Endothelial cell (in vitro differentiated cells): ENCODE results near the gene CPEB3. TPM values are rescaled to one million over a fixed set of nuclear protein-coding genes. Genes with fewer than 3 reads are reported as not detected.

Experiments
- DNase-seq: peaks from one replicate; pipeline ENCODE4 v3.0.0; 2021; ENCODE audit warnings: low spot score
- H3K27ac Mint-ChIP-seq: one replicate; pipeline ENCODE4 v1.8.0; 2021; ENCODE audit warnings: mixed read lengths, inconsistent platforms; ENCODE audit not compliant: unreplicated experiment
- H3K27me3 Mint-ChIP-seq: one replicate; pipeline ENCODE4 v1.8.0; 2021; ENCODE audit warnings: mild to moderate bottlenecking, moderate library complexity, mixed read lengths, inconsistent platforms; ENCODE audit not compliant: unreplicated experiment
- H3K36me3 Mint-ChIP-seq: one replicate; pipeline ENCODE4 v1.8.0; 2021; ENCODE audit warnings: mild to moderate bottlenecking, low read depth, mixed read lengths, inconsistent platforms; ENCODE audit not compliant: unreplicated experiment
- H3K4me1 Mint-ChIP-seq: one replicate; pipeline ENCODE4 v1.8.0; 2021; ENCODE audit warnings: mild to moderate bottlenecking, mixed read lengths, inconsistent platforms; ENCODE audit not compliant: unreplicated experiment
- H3K4me3 Mint-ChIP-seq: one replicate; pipeline ENCODE4 v1.8.0; 2021; ENCODE audit warnings: mild to moderate bottlenecking, mixed read lengths, inconsistent platforms; ENCODE audit not compliant: unreplicated experiment
- H3K9me3 Mint-ChIP-seq: one replicate; pipeline ENCODE4 v1.8.0; 2021; ENCODE audit warnings: mixed read lengths, inconsistent platforms; ENCODE audit not compliant: unreplicated experiment
- total RNA-seq: library from RNA; stranded (reverse); fragmentation: NEBNext Ultra II Directional; extraction: Animal tissue kit (Norgen Biotek cat#: 25700); gene quantifications from one replicate; pipeline ENCODE4 v1.2.1, GENCODE V29; 2021; ENCODE audit not compliant: unreplicated experiment
- TF ChIP-seq, protein P1 (sequence below): fragments of 200-600 bp; sonication (generic); IDR thresholded peaks from one replicate; pipeline ENCODE4 v1.5.0; 2021; ENCODE audit warnings: antibody characterized with exemption; ENCODE audit not compliant: unreplicated experiment

Gene CPEB3
- total RNA-seq, 1 donor from 2014 or later = 2.4 TPM

- TF ChIP-seq, protein P1, sequence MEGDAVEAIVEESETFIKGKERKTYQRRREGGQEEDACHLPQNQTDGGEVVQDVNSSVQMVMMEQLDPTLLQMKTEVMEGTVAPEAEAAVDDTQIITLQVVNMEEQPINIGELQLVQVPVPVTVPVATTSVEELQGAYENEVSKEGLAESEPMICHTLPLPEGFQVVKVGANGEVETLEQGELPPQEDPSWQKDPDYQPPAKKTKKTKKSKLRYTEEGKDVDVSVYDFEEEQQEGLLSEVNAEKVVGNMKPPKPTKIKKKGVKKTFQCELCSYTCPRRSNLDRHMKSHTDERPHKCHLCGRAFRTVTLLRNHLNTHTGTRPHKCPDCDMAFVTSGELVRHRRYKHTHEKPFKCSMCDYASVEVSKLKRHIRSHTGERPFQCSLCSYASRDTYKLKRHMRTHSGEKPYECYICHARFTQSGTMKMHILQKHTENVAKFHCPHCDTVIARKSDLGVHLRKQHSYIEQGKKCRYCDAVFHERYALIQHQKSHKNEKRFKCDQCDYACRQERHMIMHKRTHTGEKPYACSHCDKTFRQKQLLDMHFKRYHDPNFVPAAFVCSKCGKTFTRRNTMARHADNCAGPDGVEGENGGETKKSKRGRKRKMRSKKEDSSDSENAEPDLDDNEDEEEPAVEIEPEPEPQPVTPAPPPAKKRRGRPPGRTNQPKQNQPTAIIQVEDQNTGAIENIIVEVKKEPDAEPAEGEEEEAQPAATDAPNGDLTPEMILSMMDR = no peak
- H3K9me3 Mint-ChIP-seq = no peaks in the 10 kb centered on the region
- H3K36me3 Mint-ChIP-seq = no peaks in the 10 kb centered on the region
- no peak for DNase-seq
- no peak overlapping the region for H3K27ac Mint-ChIP-seq
- no peak overlapping the region for H3K4me3 Mint-ChIP-seq
- peaks cover 18% of the 10 kb centered on the region for H3K4me1 Mint-ChIP-seq
- H3K27me3 Mint-ChIP-seq = peaks cover 2% of the 10 kb centered on the region
Measured at GRCh38 chr10:92303096-92303495, 12.2 kb upstream of the CPEB3 start.

DNA sequence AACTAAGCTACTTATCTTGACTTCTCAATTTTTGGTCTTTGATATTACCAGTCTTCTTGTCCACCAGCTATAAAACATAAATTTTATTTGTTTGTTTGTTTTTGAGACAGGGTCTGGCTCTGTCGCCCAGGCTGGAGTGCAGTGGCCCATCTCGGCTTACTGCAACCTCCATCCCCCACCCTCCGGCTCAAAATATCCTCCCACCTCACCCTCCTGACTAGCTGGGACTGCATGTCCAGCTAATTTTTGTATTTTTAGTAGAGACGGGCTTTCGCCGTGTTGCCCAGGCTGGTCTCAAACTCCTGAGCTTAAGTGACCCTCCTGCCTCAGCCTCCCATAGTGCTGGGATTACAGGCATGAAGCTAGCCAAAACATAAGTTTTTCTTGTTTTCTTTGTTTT is 7.6 kb upstream of the CPEB3 start:
- no peak for DNase-seq
- Mint-ChIP-seq H3K9me3 (no peaks in the 10 kb centered on the region), H3K4me1 (peaks cover 24% of the 10 kb centered on the region), H3K27me3 (peaks cover 2% of the 10 kb centered on the region), H3K27ac (no peak overlapping the region), H3K4me3 (no peak overlapping the region), H3K36me3 (peaks cover 8% of the 10 kb centered on the region)
- TF ChIP-seq, protein P1 = no peak

GRCh38 chr10:92291921-92292845 is 1.3 kb upstream of the CPEB3 start:
- H3K36me3 Mint-ChIP-seq = peaks cover 12% of the 10 kb centered on the region
- peak overlapping the region; percentile 93 for H3K4me3 Mint-ChIP-seq
- H3K9me3 Mint-ChIP-seq = no peaks in the 10 kb centered on the region
- peak; percentile 50 for DNase-seq
- peaks cover 5% of the 10 kb centered on the region for H3K27me3 Mint-ChIP-seq
- TF ChIP-seq, protein P1 = peak; percentile 50
- peak overlapping the region; percentile 70 for H3K27ac Mint-ChIP-seq
- H3K4me1 Mint-ChIP-seq = peaks cover 16% of the 10 kb centered on the region

DNA sequence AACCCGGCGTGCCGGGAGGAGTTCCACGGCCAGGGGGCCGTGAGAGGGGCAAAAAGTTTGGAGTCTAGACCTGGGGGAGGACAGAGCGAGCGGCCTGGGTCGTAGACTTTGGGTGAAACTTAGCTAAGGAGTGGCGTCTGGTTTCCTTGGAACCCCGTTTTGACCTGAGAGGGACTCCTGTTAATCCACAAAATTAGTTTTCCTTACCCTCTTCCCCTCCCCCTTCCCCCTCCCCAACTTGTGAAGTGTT is 663 bp upstream of the CPEB3 start:
- Mint-ChIP-seq H3K27ac (no peak overlapping the region), H3K9me3 (no peaks in the 10 kb centered on the region), H3K4me1 (peaks cover 16% of the 10 kb centered on the region), H3K36me3 (peaks cover 12% of the 10 kb centered on the region), H3K4me3 (peak overlapping the region; percentile 93), H3K27me3 (peaks cover 5% of the 10 kb centered on the region)
- TF ChIP-seq, protein P1 = no peak
- DNase-seq = no peak

DNA sequence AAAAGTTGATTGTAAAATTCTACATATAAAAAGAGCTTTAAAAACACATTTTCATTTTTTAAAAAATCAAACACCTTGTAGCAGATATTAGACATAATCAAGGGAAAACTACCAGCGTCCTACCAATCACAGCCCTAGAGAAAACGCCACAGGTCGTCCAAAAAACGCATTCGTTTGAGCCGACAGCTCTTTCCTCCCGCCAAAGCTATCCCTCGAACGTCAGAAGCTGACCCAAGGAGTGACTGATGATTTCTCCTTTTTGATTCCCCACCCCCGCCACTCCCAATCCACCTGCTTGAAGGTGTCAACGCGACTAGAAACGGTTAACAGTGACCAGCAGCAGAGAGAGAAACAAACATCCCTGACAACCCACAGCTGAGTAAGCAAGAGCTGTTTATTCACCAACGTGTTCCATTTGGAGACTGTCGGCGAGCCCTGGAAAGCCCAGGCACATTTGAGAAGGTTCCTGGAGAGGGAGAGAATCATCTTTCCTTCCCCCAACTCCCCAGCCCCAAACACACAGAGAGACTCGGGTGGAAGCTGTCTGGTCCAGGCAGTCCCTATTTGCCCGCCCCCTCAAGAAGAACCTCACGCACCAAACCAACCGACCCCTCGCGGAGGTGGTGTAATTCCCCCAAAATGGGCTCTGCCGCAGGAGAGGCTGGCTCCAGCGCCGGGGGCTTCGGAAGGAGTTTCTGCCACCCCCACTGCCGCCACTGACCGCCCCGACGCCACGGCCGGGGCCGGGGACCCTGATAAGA is 622 bp downstream of the CPEB3 start:
- H3K27me3 Mint-ChIP-seq = peaks cover 5% of the 10 kb centered on the region
- peaks cover 16% of the 10 kb centered on the region for H3K4me1 Mint-ChIP-seq
- H3K9me3 Mint-ChIP-seq = no peaks in the 10 kb centered on the region
- DNase-seq = no peak
- peak overlapping the region; percentile 96 for H3K4me3 Mint-ChIP-seq
- peaks cover 12% of the 10 kb centered on the region for H3K36me3 Mint-ChIP-seq
- TF ChIP-seq, protein P1 = no peak
- H3K27ac Mint-ChIP-seq = peak overlapping the region; percentile 94
